Astrocyte of the cerebellum (primary cell): Measurements from ENCODE around the gene GARS1.
A peak's percentile ranks its signal among the peaks of the same experiment; 100 is the strongest.

Experiments used
- DNase-seq: peaks from one replicate; pipeline ENCODE4 v3.0.0-alpha.2; 2011; ENCODE audit warnings: low read depth
- H3K4me3 ChIP-seq: 2 replicates; pipeline ENCODE4 v1.5.1; 2011; ENCODE audit warnings: mild to moderate bottlenecking, low read depth, low read length, moderate library complexity
- in situ Hi-C: cut with HindIII; loops from 2 replicates; pipeline ENCODE4 v1.10.0; 2017; ENCODE audit warnings: low sequenced_read_pairs
- TF ChIP-seq, protein P1 (sequence below): IDR thresholded peaks from 2 replicates; pipeline ENCODE4 v1.5.1; 2012; ENCODE audit warnings: low read length, low read depth, moderate library complexity, mild to moderate bottlenecking; ENCODE audit errors: missing control alignments

Gene GARS1, protein sequence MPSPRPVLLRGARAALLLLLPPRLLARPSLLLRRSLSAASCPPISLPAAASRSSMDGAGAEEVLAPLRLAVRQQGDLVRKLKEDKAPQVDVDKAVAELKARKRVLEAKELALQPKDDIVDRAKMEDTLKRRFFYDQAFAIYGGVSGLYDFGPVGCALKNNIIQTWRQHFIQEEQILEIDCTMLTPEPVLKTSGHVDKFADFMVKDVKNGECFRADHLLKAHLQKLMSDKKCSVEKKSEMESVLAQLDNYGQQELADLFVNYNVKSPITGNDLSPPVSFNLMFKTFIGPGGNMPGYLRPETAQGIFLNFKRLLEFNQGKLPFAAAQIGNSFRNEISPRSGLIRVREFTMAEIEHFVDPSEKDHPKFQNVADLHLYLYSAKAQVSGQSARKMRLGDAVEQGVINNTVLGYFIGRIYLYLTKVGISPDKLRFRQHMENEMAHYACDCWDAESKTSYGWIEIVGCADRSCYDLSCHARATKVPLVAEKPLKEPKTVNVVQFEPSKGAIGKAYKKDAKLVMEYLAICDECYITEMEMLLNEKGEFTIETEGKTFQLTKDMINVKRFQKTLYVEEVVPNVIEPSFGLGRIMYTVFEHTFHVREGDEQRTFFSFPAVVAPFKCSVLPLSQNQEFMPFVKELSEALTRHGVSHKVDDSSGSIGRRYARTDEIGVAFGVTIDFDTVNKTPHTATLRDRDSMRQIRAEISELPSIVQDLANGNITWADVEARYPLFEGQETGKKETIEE

DNA sequence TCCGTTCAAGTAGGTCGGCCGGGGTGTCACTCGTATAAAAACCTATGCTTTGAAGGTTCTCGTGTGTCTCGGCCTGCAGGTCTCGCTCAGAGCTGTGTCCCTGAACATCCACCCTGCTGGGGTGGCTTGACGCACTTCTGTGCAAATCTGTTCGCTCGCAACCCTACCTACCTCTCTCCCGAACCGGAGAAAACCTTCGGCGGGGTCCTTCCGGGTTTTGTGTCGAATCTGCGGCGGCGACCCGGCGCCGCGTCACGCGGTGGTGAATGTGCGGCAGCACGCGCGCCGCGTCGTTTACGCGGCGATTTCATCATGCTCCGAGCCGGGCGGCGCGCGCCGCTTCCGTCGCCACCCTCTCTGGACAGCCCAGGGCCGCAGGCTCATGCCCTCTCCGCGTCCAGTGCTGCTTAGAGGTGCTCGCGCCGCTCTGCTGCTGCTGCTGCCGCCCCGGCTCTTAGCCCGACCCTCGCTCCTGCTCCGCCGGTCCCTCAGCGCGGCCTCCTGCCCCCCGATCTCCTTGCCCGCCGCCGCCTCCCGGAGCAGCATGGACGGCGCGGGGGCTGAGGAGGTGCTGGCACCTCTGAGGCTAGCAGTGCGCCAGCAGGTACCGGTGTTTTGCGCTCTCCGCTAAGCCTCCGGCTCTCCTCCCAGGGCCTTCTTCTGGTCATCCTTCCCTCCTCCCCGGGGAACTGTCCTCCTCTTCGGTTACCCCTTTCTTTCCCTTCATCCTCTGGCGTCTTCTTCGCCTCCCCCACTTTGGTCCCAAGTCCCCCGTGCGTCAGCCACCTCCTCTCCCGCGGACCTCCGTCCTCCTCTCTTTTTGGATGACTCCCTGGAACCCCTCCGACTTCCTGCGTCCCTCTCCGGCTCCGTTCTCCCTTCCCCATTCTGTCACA lies at the start of gene GARS1:
TSS of gene GARS1 (plus strand) at position 339 of the 896 bp plus-strand sequence. CDS start at position 383, 44 bp downstream.
- TF ChIP-seq, protein P1, sequence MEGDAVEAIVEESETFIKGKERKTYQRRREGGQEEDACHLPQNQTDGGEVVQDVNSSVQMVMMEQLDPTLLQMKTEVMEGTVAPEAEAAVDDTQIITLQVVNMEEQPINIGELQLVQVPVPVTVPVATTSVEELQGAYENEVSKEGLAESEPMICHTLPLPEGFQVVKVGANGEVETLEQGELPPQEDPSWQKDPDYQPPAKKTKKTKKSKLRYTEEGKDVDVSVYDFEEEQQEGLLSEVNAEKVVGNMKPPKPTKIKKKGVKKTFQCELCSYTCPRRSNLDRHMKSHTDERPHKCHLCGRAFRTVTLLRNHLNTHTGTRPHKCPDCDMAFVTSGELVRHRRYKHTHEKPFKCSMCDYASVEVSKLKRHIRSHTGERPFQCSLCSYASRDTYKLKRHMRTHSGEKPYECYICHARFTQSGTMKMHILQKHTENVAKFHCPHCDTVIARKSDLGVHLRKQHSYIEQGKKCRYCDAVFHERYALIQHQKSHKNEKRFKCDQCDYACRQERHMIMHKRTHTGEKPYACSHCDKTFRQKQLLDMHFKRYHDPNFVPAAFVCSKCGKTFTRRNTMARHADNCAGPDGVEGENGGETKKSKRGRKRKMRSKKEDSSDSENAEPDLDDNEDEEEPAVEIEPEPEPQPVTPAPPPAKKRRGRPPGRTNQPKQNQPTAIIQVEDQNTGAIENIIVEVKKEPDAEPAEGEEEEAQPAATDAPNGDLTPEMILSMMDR = no peak
- peak within 1 kb of the TSS; percentile 71 for H3K4me3 ChIP-seq
- in situ Hi-C loops = no loop called here
- DNase-seq = peak; percentile 64

DNA sequence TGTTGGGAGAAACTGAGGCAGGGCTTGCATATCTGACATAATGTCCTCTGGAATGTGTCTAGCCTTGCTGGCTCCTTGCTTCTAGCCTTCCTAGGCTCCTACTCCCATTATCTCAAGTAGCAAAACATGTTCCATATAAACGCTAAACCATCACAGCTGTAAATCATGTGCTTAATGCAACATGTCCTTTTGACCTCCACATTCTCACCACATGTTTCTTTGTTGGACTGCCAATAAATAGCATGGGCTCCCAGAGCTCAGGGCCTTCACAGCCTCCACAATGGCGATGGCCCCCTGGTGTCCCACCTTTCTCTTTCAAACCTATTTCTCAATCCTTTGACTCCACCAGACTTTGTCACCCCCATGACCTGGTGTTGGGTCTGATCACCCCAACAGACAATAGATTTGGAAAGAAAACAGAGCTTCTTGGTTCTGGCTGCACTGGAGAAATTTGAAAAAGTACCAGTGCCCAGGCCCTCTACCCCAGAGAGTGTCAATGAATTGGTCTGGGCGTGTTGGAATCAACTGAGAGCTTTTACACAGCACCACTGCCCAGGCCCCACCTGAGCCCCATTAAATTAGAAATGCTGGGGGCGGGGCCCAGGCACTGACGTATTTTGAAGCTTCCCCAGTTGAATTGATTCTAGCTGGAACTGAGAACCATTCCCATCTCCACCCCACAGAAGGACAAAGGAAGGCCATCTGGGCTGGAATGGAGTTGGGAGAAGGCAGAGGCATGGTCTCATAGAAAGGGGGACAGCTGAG lies 48.7 kb upstream of the GARS1 start:
- no peak for DNase-seq
- TF ChIP-seq, protein P1 = no peak
- H3K4me3 ChIP-seq = no peak overlapping the region
- in situ Hi-C loops = no loop called here

- in situ Hi-C loops = no loop called here
- DNase-seq = no peak
- H3K4me3 ChIP-seq = no peak overlapping the region
- TF ChIP-seq, protein P1 = no peak
Measured at GRCh38 chr7:30546596-30546995, 48.1 kb upstream of the GARS1 start.

DNA sequence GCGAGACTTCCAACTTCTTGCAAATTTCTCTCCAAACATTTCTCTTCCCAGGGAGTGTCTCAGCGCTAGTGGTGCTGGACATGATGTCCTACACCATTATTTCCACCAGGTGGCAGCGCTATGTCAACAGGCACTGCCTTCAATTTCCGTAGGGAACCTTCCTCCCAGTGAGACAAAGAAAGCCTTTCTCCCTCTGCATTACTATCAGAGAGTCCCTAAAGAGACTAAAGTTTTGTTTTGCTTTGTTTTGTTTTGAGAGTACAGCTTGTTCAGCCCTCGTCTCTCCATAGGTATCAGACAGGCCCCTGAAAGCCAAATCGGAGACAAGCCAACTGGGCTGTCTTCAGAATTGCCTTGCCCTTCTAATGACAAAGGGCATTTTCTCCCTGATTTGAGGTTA lies 45.8 kb upstream of the GARS1 start:
- TF ChIP-seq, protein P1 = peak; percentile 84
- H3K4me3 ChIP-seq = no peak overlapping the region
- DNase-seq = peak; percentile 69
- in situ Hi-C loops = no loop called here

DNA sequence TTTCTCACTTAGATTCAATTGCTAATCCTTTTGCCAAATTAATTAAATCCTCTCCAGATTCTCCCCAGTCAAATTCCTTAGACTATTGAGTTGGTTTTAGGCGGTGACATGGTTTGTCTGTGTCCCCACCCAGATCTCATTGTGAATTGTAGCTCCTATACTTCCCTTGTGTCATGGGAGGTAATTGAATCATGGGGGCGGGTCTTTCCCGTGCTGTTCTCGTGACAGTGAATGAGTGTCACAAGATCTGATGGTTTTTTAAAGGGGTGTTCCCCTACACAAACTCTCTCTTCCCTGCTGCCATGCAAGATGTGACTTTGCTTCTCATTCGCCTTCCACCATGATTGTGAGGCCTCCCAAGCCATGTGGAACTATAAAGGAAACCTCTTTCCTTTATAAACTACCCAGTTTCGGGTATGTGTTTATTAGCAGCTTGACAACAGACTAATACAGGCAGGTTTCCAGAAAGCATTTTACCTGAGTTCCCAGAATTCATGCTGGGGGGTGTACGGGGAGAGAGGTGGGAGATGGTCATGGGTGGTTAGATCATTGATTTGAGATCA lies 44.7 kb upstream of the GARS1 start:
- no peak overlapping the region for H3K4me3 ChIP-seq
- TF ChIP-seq, protein P1 = no peak
- in situ Hi-C loops = loop anchor here (25.0 kb wide), 1 partner anchor 413 kb away; the partner anchor contains the start of gene MTURN
- DNase-seq = no peak
